Adrenal gland (tissue), 5 donors: ENCODE results near the gene SPATA9.
"Not testable (repeated sequence)": the region's sequence is repeated elsewhere in the genome, so short reads cannot be mapped to it uniquely, and the experiment has no call there.

Experiments
- CTCF ChIP-seq, 6 experiments: fragments of 450-650 bp in 4 of 6; fragments of 200-600 bp in 2 of 6; sonication (generic) in 1 of 6; IDR thresholded peaks; 1 replicate in 5 of 6; 2 replicates in 1 of 6; pipeline versions ENCODE4 v1.5.1 to v1.8.0; 2016 to 2021; ENCODE audit warnings: antibody characterized with exemption in 6 of 6, mild to moderate bottlenecking in 2 of 6, moderate library complexity in 1 of 6
- POLR2A ChIP-seq, 2 donors: fragments of 450-650 bp; IDR thresholded peaks; one replicate each; pipeline ENCODE4 v1.6.1; 2017; ENCODE audit warnings: antibody characterized with exemption in 2 of 2, mild to moderate bottlenecking in 2 of 2, moderate library complexity in 1 of 2
- donor health status: DM: no; HTN: no; CAD: no.

GRCh38 chr5:95632942-95633341 lies 49.8 kb downstream of the SPATA9 start:
- TF ChIP-seq CTCF, POLR2A (IDR thresholded peaks at IDR 0.05): not testable (repeated sequence)
